ENCODE data around the gene PCBP3. TPM values are rescaled to one million over a fixed set of nuclear protein-coding genes. Genes with fewer than 3 reads are reported as not detected.
"Not testable (repeated sequence)": the region's sequence is repeated elsewhere in the genome, so short reads cannot be mapped to it uniquely, and the experiment has no call there.

Gene PCBP3
- total and polyA plus RNA-seq, 2 donors from 2014 or later = 2.3 to 5.4 TPM

DNA sequence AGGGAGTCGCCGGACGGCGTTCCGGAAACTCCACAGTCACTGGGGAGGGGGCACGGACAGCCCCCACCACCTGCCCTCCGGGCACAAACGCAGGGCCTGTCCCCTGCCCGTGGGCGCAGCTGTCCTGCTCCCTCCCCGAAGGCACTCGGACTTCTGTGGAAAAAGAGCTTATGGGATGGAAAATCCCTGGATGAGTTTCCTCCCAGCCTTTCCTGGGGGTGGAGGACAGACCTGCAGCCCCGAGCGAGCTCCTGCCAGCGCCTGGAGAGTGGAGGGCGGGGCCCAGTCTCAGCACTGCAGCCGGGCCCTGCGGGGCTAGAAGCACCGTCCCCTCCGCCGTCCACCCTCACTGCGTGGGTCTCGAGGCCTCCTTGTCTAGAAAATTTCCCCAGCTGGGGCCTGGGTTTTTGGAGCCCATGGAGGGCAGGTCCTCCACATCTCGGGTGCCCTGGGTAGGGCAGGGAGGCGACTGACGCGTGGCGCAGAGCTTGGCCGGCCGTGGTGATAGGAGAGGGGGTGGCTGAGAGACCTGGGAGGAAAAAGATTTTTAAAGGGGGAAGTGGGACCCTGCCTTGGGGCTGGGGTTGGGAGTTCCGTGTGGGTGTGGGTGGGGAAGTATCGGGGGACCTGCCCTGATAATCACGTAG is 331.6 kb downstream of the PCBP3 start:
- peak in 3 of 5 donors; percentile 37 to 77 (median 66) for DNase-seq
- intact Hi-C loops (cut with DNase I) = loop anchor here (10.0 kb wide), 1 partner anchor 130 kb away; no protein-coding TSS in a partner anchor
- Histone ChIP-seq H3K9me3 (ENCODE audit: control insufficient read depth in 2 of 3, insufficient read depth in 1 of 3, low read length in 3 of 3) (no peaks in the 10 kb centered on the region), H3K4me1 (ENCODE audit: control insufficient read depth in 2 of 3, insufficient read depth in 2 of 3, low read depth in 1 of 3, low read length in 3 of 3) (peaks cover 0 to 17% (median 0%) of the 10 kb centered on the region in 3 donors), H3K27me3 (ENCODE audit: control insufficient read depth, insufficient read depth, low read length) (no peaks in the 10 kb centered on the region), H3K4me3 (ENCODE audit: low read length in 3 of 3) (peak overlapping the region in 1 of 3 donors; percentile 63), H3K9ac (ENCODE audit: low read length in 3 of 3) (no peak overlapping the region), H3K27ac (ENCODE audit: low read depth in 2 of 2, low read length in 2 of 2) (peak overlapping the region; percentile 20 to 43), H3K36me3 (ENCODE audit: control insufficient read depth in 2 of 3, insufficient read depth in 3 of 3, low read length in 3 of 3) (no peaks in the 10 kb centered on the region)
- TF ChIP-seq, protein P1, sequence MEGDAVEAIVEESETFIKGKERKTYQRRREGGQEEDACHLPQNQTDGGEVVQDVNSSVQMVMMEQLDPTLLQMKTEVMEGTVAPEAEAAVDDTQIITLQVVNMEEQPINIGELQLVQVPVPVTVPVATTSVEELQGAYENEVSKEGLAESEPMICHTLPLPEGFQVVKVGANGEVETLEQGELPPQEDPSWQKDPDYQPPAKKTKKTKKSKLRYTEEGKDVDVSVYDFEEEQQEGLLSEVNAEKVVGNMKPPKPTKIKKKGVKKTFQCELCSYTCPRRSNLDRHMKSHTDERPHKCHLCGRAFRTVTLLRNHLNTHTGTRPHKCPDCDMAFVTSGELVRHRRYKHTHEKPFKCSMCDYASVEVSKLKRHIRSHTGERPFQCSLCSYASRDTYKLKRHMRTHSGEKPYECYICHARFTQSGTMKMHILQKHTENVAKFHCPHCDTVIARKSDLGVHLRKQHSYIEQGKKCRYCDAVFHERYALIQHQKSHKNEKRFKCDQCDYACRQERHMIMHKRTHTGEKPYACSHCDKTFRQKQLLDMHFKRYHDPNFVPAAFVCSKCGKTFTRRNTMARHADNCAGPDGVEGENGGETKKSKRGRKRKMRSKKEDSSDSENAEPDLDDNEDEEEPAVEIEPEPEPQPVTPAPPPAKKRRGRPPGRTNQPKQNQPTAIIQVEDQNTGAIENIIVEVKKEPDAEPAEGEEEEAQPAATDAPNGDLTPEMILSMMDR (IDR thresholded peaks at IDR 0.05; ENCODE audit: borderline replicate concordance, extremely low read depth, insufficient read depth) = no peak
- FAIRE-seq = no peak

DNA sequence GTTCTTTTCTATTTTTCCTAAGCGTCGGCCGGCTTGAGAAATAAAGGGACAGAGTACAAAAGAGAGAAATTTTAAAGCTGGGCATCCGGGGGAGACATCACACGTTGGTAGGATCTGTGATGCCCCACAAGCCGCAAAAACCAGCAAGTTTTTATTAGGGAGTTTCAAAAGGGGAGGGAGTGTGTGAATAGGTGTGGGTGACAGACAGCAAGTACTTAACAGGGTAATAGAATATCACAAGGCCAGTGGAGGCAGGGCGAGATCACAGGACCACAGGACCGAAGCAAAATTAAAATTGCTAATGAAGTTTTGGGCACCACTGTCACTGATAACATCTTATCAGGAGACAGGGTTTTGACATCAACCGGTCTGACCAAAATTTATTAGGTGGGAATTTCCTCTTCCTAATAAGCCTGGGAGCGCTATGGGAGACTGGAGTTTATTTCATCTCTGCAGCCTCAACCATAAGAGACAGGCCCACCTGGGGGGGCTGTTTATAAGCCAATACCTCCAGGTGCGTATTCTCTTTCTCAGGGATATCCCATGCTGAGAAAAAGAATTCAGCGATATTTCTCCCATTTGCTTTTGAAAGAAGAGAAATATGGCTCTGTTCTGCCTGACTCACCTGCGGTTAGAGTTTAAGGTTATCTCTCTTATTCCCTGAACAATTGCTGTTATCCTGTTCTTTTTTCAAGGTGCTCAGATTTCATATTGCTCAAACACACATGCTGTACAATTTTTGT is 332.3 kb downstream of the PCBP3 start:
- FAIRE-seq; H3K9me3 ChIP-seq (ENCODE audit: control insufficient read depth in 2 of 3, insufficient read depth in 1 of 3, low read length in 3 of 3); H3K4me3 ChIP-seq (ENCODE audit: low read length in 3 of 3); H3K9ac ChIP-seq (ENCODE audit: low read length in 3 of 3); H3K36me3 ChIP-seq (ENCODE audit: control insufficient read depth in 2 of 3, insufficient read depth in 3 of 3, low read length in 3 of 3); H3K27me3 ChIP-seq (ENCODE audit: control insufficient read depth, insufficient read depth, low read length); H3K27ac ChIP-seq (ENCODE audit: low read depth in 2 of 2, low read length in 2 of 2); DNase-seq: not testable (repeated sequence)
- peaks cover 0 to 18% (median 1%) of the 10 kb centered on the region in 3 donors for H3K4me1 ChIP-seq (ENCODE audit: control insufficient read depth in 2 of 3, insufficient read depth in 2 of 3, low read depth in 1 of 3, low read length in 3 of 3)
- intact Hi-C loops (cut with DNase I) = loop anchor here (10.0 kb wide), 1 partner anchor 129 kb away; no protein-coding TSS in a partner anchor

DNA sequence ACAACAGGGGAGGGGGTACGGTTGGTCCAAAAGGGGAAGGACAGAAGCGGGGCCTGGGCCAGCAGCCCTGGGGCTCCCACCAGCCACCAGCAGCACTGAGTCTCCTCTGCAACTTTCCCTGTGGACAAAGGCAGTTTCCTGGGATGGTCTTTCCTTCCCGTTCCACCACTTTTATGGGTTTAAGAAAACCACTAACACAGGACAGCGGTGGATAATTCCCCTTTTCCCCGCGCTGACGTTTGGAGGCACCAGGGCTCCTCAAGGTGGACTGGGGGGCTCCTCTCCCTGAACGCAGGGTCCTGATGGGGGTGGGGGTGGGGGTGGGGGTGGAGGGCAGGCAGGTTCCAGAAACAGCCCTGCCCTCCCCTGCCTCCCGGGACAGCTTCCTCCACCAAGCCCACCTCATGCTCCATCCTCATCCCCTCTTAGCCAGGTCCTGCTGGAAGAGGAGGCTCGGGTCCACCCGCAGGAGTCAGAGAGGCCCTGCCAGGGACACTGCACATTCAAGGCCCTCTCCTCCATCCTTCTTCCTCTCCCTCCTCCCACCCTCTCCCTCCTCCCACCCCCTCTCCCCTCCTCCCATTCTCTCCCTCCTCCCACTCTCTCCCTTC is 333.3 kb downstream of the PCBP3 start:
- TF ChIP-seq, protein P1 (IDR thresholded peaks at IDR 0.05; ENCODE audit: borderline replicate concordance, extremely low read depth, insufficient read depth) = no peak
- no peak overlapping the region for H3K4me3 ChIP-seq (ENCODE audit: low read length in 3 of 3)
- intact Hi-C loops (cut with DNase I) = loop anchor here (10.0 kb wide), 1 partner anchor 128 kb away; no protein-coding TSS in a partner anchor
- H3K36me3 ChIP-seq (ENCODE audit: control insufficient read depth in 2 of 3, insufficient read depth in 3 of 3, low read length in 3 of 3) = no peaks in the 10 kb centered on the region
- no peak overlapping the region for H3K9ac ChIP-seq (ENCODE audit: low read length in 3 of 3)
- no peaks in the 10 kb centered on the region for H3K9me3 ChIP-seq (ENCODE audit: control insufficient read depth in 2 of 3, insufficient read depth in 1 of 3, low read length in 3 of 3)
- H3K27me3 ChIP-seq (ENCODE audit: control insufficient read depth, insufficient read depth, low read length) = peaks cover 5% of the 10 kb centered on the region
- DNase-seq = peak in 1 of 5 donors; percentile 60
- FAIRE-seq = no peak
- peaks cover 0 to 22% (median 4%) of the 10 kb centered on the region in 3 donors for H3K4me1 ChIP-seq (ENCODE audit: control insufficient read depth in 2 of 3, insufficient read depth in 2 of 3, low read depth in 1 of 3, low read length in 3 of 3)
- H3K27ac ChIP-seq (ENCODE audit: low read depth in 2 of 2, low read length in 2 of 2) = no peak overlapping the region

DNA sequence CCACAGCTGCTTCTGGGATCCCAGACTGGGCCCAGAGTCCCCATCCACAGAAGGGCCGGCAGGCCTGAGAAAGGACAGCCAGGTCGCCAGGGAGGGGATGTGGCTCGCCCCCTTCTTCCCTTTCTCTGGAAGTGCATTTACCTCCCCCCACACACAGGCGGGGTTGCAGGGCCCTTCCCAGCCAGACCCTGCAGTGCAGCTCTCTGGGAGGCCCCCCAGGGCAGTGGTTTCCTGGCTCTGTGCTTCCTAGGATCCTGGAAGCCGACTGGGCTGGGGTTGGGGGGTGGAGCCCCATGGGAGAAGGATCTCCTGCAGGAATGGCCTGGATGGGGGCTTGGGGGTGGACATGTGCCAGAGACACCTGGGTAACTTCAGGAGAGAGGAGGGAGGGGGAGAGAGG is 333.9 kb downstream of the PCBP3 start:
- TF ChIP-seq, protein P1 (IDR thresholded peaks at IDR 0.05; ENCODE audit: borderline replicate concordance, extremely low read depth, insufficient read depth) = no peak
- no peaks in the 10 kb centered on the region for H3K9me3 ChIP-seq (ENCODE audit: control insufficient read depth in 2 of 3, insufficient read depth in 1 of 3, low read length in 3 of 3)
- intact Hi-C loops (cut with DNase I) = loop anchor here (10.0 kb wide), 1 partner anchor 127 kb away; no protein-coding TSS in a partner anchor
- peaks cover 0 to 24% (median 4%) of the 10 kb centered on the region in 3 donors for H3K4me1 ChIP-seq (ENCODE audit: control insufficient read depth in 2 of 3, insufficient read depth in 2 of 3, low read depth in 1 of 3, low read length in 3 of 3)
- DNase-seq (peak; percentile 36 to 81 (median 58)), FAIRE-seq (no peak)
- H3K9ac ChIP-seq (ENCODE audit: low read length in 3 of 3) = no peak overlapping the region
- no peak overlapping the region for H3K27ac ChIP-seq (ENCODE audit: low read depth in 2 of 2, low read length in 2 of 2)
- H3K4me3 ChIP-seq (ENCODE audit: low read length in 3 of 3) = no peak overlapping the region
- H3K36me3 ChIP-seq (ENCODE audit: control insufficient read depth in 2 of 3, insufficient read depth in 3 of 3, low read length in 3 of 3) = no peaks in the 10 kb centered on the region
- peaks cover 5% of the 10 kb centered on the region for H3K27me3 ChIP-seq (ENCODE audit: control insufficient read depth, insufficient read depth, low read length)

Measured in kidney (tissue), 14 donors.